WTC11 (cell line): ENCODE data around the gene OLFML2B. TPM values are rescaled to one million over a fixed set of nuclear protein-coding genes. Genes with fewer than 3 reads are reported as not detected.

ENCODE experiments used
- ATAC-seq: fragments of 200-7000 bp; cut with Tn5 transposase; 2 replicates; pipeline ENCODE4 v1.10.0; 2021; ENCODE audit warnings: mild to moderate bottlenecking, moderate library complexity
- CTCF ChIA-PET: fragments of 300-600 bp; sonication (Branson Sonifier 250); formaldehyde crosslinking; loops from one replicate; lab custom pipeline; 2021; ENCODE audit warnings: antibody characterized with exemption; lab: Charles Lee
- POLR2A ChIA-PET: fragments of 350-600 bp; sonication (Branson Sonifier 250); formaldehyde crosslinking; loops from one replicate; lab custom pipeline; 2021; ENCODE audit warnings: antibody characterized with exemption; lab: Charles Lee
- DNase-seq: peaks from one replicate; pipeline ENCODE4 v3.0.0; 2021; ENCODE audit warnings: low spot score
- H3K27ac Mint-ChIP-seq: 2 replicates; pipeline ENCODE4 v1.8.0; 2021; ENCODE audit warnings: mixed read lengths
- H3K27me3 Mint-ChIP-seq: 2 replicates; pipeline ENCODE4 v1.8.0; 2021; ENCODE audit warnings: low read depth, mild to moderate bottlenecking, moderate library complexity, mixed read lengths
- H3K36me3 Mint-ChIP-seq: 2 replicates; pipeline ENCODE4 v1.8.0; 2021; ENCODE audit warnings: mixed read lengths
- H3K4me1 Mint-ChIP-seq: 2 replicates; pipeline ENCODE4 v1.8.0; 2022; ENCODE audit warnings: mixed read lengths
- H3K4me3 Mint-ChIP-seq: 2 replicates; pipeline ENCODE4 v1.8.0; 2021; ENCODE audit warnings: mild to moderate bottlenecking, moderate library complexity, mixed read lengths
- H3K9me3 Mint-ChIP-seq: 2 replicates; pipeline ENCODE4 v1.8.0; 2021; ENCODE audit warnings: mixed read lengths
- CBFB ChIP-seq: sonication (generic); formaldehyde crosslinking; IDR thresholded peaks from 2 replicates; pipeline ENCODE4 v1.8.1; 2022; ENCODE audit warnings: mild to moderate bottlenecking, low read depth, missing genetic modification reagents
- CREM ChIP-seq: sonication (generic); formaldehyde crosslinking; IDR thresholded peaks from 2 replicates; pipeline ENCODE4 v1.8.1; 2022; ENCODE audit warnings: mild to moderate bottlenecking, missing genetic modification reagents, moderate library complexity
- FOXP1 ChIP-seq: sonication (generic); formaldehyde crosslinking; IDR thresholded peaks from 2 replicates; pipeline ENCODE4 v1.8.0; 2022; ENCODE audit warnings: missing genetic modification reagents, mild to moderate bottlenecking, moderate library complexity, borderline replicate concordance
- HMGA2 ChIP-seq: fragments of 250-450 bp; sonication (Bioruptor Pico); IDR thresholded peaks from 2 replicates; pipeline ENCODE4 v1.4.0; 2021; ENCODE audit warnings: mild to moderate bottlenecking, moderate library complexity
- NFATC4 ChIP-seq: fragments of 250-450 bp; sonication (Bioruptor Pico); IDR thresholded peaks from 2 replicates; pipeline ENCODE4 v1.9.0; 2021; ENCODE audit warnings: mild to moderate bottlenecking
- NFE2L1 ChIP-seq: sonication (generic); formaldehyde crosslinking; IDR thresholded peaks from 2 replicates; pipeline ENCODE4 v1.8.1; 2023; ENCODE audit warnings: missing genetic modification reagents
- OVOL2 ChIP-seq: fragments of 250-450 bp; sonication (Bioruptor Pico); IDR thresholded peaks from 2 replicates; pipeline ENCODE4 v1.9.0; 2021; ENCODE audit warnings: mild to moderate bottlenecking, borderline replicate concordance
- PRRX2 ChIP-seq: fragments of 250-450 bp; sonication (Bioruptor Pico); IDR thresholded peaks from 2 replicates; pipeline ENCODE4 v1.8.0; 2021; ENCODE audit warnings: mild to moderate bottlenecking
- TEAD4 ChIP-seq: sonication (generic); formaldehyde crosslinking; IDR thresholded peaks from 2 replicates; pipeline ENCODE4 v1.8.0; 2022; ENCODE audit warnings: mild to moderate bottlenecking, missing genetic modification reagents
- TP53 ChIP-seq: sonication (generic); formaldehyde crosslinking; IDR thresholded peaks from 2 replicates; pipeline ENCODE4 v1.8.1; 2023; ENCODE audit warnings: mild to moderate bottlenecking, missing genetic modification reagents
- ZNF121 ChIP-seq: sonication (generic); formaldehyde crosslinking; IDR thresholded peaks from 2 replicates; pipeline ENCODE4 v1.8.0; 2023; ENCODE audit warnings: missing genetic modification reagents
- total RNA-seq: library from RNA; stranded (reverse); gene quantifications from 3 replicates; pipeline ENCODE4 v1.2.3, GENCODE V29; 2021
- TF ChIP-seq, protein P1 (sequence below): sonication (generic); formaldehyde crosslinking; IDR thresholded peaks from 2 replicates; pipeline ENCODE4 v1.8.0; 2022; ENCODE audit warnings: mild to moderate bottlenecking, missing genetic modification reagents
- TF ChIP-seq, protein P2 (sequence below): sonication (generic); formaldehyde crosslinking; IDR thresholded peaks from 2 replicates; pipeline ENCODE4 v1.8.1; 2022; ENCODE audit warnings: mild to moderate bottlenecking, missing genetic modification reagents, moderate library complexity, borderline replicate concordance
- TF ChIP-seq, protein P3 (sequence below): sonication (generic); formaldehyde crosslinking; IDR thresholded peaks from 2 replicates; pipeline ENCODE4 v1.8.0; 2022; ENCODE audit warnings: missing genetic modification reagents
- TF ChIP-seq, protein P4 (sequence below): sonication (generic); formaldehyde crosslinking; IDR thresholded peaks from 2 replicates; pipeline ENCODE4 v1.8.1; 2022; ENCODE audit warnings: low read depth, missing genetic modification reagents, borderline replicate concordance
- TF ChIP-seq, protein P5 (sequence below): sonication (generic); formaldehyde crosslinking; IDR thresholded peaks from 2 replicates; pipeline ENCODE4 v1.8.1; 2022; ENCODE audit warnings: missing genetic modification reagents, borderline replicate concordance
- TF ChIP-seq, protein P6 (sequence below): sonication (generic); formaldehyde crosslinking; IDR thresholded peaks from 2 replicates; pipeline ENCODE4 v1.8.0; 2022; ENCODE audit warnings: mild to moderate bottlenecking, missing genetic modification reagents
- TF ChIP-seq, protein P7 (sequence below): sonication (generic); formaldehyde crosslinking; IDR thresholded peaks from 2 replicates; pipeline ENCODE4 v1.8.1; 2023; ENCODE audit warnings: mild to moderate bottlenecking, missing genetic modification reagents, borderline replicate concordance
- TF ChIP-seq, protein P8 (sequence below): sonication (generic); formaldehyde crosslinking; IDR thresholded peaks from 2 replicates; pipeline ENCODE4 v1.8.0; 2023; ENCODE audit warnings: missing genetic modification reagents
- TF ChIP-seq, protein P9 (sequence below): sonication (generic); formaldehyde crosslinking; IDR thresholded peaks from 2 replicates; pipeline ENCODE4 v1.8.1; 2022; ENCODE audit warnings: mild to moderate bottlenecking, moderate library complexity, missing genetic modification reagents

OLFML2B gene
- total RNA-seq, 1 experiment from 2014 or later = 4.9 TPM

DNA sequence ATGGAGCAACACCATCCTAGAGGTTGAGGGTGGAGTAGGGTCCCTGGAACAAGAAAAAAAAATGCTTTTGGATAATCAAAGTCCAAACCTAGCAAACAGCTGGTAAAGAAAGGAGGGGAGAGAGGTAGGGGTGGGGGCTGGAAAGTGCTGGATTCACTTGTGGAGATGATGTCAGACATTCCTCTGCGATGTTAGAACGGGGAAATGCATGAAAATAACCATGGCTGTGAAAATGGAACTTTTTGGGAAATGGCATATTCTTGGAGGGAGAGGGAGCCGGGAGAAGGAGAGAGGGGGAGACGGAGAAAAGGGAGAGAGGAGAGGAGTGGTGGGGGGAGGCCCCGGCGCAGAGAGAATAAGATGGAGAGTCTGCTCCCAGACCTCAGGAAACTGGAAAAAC, 53.6 kb downstream of the OLFML2B start (continued):
- TF ChIP-seq, protein P1, sequence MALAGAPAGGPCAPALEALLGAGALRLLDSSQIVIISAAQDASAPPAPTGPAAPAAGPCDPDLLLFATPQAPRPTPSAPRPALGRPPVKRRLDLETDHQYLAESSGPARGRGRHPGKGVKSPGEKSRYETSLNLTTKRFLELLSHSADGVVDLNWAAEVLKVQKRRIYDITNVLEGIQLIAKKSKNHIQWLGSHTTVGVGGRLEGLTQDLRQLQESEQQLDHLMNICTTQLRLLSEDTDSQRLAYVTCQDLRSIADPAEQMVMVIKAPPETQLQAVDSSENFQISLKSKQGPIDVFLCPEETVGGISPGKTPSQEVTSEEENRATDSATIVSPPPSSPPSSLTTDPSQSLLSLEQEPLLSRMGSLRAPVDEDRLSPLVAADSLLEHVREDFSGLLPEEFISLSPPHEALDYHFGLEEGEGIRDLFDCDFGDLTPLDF (CRISPR knock-in tag) = no peak
- TF ChIP-seq, protein P2, sequence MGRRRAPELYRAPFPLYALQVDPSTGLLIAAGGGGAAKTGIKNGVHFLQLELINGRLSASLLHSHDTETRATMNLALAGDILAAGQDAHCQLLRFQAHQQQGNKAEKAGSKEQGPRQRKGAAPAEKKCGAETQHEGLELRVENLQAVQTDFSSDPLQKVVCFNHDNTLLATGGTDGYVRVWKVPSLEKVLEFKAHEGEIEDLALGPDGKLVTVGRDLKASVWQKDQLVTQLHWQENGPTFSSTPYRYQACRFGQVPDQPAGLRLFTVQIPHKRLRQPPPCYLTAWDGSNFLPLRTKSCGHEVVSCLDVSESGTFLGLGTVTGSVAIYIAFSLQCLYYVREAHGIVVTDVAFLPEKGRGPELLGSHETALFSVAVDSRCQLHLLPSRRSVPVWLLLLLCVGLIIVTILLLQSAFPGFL (CRISPR knock-in tag) = no peak
- TF ChIP-seq HMGA2 (CRISPR knock-in tag) = no peak
- TF ChIP-seq, all 79 proteins: peak for 0

DNA sequence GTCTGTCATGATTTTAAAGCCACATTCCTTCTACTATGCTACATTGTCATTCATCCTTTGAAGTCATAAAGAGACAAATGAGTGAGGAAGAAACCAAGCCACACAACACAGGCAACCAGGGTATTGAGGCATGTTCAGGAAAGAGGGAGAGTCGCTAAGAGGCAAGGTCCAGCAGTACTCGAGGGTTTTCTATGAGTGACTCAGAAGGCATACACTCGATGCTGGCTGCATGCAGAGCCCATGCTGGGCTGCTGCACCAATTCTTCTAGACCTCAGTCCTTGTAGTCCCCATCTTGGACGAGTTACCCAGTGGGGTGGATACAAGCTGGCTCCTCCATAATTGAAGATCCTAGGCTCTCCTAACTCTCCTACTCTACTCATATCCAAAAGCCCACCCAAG, 57.6 kb downstream of the OLFML2B start:
- no peak for ATAC-seq
- Mint-ChIP-seq H3K4me1 (peaks cover 22% of the 10 kb centered on the region), H3K9me3 (no peaks in the 10 kb centered on the region), H3K4me3 (no peak overlapping the region), H3K36me3 (no peaks in the 10 kb centered on the region), H3K27me3 (no peaks in the 10 kb centered on the region), H3K27ac (no peak overlapping the region)
- ChIA-PET POLR2A (no interaction called here), CTCF (interaction anchor here (0.8 kb wide), 1 partner anchor 106 kb away, joined by 3 read pairs; no protein-coding TSS in a partner anchor)
- DNase-seq = no peak
- TF ChIP-seq, protein P3, sequence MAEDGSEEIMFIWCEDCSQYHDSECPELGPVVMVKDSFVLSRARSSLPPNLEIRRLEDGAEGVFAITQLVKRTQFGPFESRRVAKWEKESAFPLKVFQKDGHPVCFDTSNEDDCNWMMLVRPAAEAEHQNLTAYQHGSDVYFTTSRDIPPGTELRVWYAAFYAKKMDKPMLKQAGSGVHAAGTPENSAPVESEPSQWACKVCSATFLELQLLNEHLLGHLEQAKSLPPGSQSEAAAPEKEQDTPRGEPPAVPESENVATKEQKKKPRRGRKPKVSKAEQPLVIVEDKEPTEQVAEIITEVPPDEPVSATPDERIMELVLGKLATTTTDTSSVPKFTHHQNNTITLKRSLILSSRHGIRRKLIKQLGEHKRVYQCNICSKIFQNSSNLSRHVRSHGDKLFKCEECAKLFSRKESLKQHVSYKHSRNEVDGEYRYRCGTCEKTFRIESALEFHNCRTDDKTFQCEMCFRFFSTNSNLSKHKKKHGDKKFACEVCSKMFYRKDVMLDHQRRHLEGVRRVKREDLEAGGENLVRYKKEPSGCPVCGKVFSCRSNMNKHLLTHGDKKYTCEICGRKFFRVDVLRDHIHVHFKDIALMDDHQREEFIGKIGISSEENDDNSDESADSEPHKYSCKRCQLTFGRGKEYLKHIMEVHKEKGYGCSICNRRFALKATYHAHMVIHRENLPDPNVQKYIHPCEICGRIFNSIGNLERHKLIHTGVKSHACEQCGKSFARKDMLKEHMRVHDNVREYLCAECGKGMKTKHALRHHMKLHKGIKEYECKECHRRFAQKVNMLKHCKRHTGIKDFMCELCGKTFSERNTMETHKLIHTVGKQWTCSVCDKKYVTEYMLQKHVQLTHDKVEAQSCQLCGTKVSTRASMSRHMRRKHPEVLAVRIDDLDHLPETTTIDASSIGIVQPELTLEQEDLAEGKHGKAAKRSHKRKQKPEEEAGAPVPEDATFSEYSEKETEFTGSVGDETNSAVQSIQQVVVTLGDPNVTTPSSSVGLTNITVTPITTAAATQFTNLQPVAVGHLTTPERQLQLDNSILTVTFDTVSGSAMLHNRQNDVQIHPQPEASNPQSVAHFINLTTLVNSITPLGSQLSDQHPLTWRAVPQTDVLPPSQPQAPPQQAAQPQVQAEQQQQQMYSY = no peak
- TF ChIP-seq, protein P1 (CRISPR knock-in tag) = no peak
- TF ChIP-seq, protein P4, sequence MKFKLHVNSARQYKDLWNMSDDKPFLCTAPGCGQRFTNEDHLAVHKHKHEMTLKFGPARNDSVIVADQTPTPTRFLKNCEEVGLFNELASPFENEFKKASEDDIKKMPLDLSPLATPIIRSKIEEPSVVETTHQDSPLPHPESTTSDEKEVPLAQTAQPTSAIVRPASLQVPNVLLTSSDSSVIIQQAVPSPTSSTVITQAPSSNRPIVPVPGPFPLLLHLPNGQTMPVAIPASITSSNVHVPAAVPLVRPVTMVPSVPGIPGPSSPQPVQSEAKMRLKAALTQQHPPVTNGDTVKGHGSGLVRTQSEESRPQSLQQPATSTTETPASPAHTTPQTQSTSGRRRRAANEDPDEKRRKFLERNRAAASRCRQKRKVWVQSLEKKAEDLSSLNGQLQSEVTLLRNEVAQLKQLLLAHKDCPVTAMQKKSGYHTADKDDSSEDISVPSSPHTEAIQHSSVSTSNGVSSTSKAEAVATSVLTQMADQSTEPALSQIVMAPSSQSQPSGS (CRISPR knock-in tag) = no peak
- TF ChIP-seq, protein P5, sequence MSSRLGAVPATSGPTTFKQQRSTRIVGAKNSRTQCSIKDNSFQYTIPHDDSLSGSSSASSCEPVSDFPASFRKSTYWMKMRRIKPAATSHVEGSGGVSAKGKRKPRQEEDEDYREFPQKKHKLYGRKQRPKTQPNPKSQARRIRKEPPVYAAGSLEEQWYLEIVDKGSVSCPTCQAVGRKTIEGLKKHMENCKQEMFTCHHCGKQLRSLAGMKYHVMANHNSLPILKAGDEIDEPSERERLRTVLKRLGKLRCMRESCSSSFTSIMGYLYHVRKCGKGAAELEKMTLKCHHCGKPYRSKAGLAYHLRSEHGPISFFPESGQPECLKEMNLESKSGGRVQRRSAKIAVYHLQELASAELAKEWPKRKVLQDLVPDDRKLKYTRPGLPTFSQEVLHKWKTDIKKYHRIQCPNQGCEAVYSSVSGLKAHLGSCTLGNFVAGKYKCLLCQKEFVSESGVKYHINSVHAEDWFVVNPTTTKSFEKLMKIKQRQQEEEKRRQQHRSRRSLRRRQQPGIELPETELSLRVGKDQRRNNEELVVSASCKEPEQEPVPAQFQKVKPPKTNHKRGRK (CRISPR knock-in tag) = no peak
- TF ChIP-seq, protein P6, sequence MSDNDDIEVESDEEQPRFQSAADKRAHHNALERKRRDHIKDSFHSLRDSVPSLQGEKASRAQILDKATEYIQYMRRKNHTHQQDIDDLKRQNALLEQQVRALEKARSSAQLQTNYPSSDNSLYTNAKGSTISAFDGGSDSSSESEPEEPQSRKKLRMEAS = no peak
- TF ChIP-seq TP53 (CRISPR knock-in tag) (no peak), CBFB (CRISPR knock-in tag) (no peak), NFE2L1 (CRISPR knock-in tag) (no peak), PRRX2 (no peak), TEAD4 (CRISPR knock-in tag) (no peak), OVOL2 (CRISPR knock-in tag) (no peak), CREM (CRISPR knock-in tag) (no peak), FOXP1 (CRISPR knock-in tag) (no peak), ZNF121 (CRISPR knock-in tag) (no peak), NFATC4 (CRISPR knock-in tag) (no peak)
- TF ChIP-seq, protein P7, sequence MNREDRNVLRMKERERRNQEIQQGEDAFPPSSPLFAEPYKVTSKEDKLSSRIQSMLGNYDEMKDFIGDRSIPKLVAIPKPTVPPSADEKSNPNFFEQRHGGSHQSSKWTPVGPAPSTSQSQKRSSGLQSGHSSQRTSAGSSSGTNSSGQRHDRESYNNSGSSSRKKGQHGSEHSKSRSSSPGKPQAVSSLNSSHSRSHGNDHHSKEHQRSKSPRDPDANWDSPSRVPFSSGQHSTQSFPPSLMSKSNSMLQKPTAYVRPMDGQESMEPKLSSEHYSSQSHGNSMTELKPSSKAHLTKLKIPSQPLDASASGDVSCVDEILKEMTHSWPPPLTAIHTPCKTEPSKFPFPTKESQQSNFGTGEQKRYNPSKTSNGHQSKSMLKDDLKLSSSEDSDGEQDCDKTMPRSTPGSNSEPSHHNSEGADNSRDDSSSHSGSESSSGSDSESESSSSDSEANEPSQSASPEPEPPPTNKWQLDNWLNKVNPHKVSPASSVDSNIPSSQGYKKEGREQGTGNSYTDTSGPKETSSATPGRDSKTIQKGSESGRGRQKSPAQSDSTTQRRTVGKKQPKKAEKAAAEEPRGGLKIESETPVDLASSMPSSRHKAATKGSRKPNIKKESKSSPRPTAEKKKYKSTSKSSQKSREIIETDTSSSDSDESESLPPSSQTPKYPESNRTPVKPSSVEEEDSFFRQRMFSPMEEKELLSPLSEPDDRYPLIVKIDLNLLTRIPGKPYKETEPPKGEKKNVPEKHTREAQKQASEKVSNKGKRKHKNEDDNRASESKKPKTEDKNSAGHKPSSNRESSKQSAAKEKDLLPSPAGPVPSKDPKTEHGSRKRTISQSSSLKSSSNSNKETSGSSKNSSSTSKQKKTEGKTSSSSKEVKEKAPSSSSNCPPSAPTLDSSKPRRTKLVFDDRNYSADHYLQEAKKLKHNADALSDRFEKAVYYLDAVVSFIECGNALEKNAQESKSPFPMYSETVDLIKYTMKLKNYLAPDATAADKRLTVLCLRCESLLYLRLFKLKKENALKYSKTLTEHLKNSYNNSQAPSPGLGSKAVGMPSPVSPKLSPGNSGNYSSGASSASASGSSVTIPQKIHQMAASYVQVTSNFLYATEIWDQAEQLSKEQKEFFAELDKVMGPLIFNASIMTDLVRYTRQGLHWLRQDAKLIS (CRISPR knock-in tag) = no peak
- TF ChIP-seq, protein P8, sequence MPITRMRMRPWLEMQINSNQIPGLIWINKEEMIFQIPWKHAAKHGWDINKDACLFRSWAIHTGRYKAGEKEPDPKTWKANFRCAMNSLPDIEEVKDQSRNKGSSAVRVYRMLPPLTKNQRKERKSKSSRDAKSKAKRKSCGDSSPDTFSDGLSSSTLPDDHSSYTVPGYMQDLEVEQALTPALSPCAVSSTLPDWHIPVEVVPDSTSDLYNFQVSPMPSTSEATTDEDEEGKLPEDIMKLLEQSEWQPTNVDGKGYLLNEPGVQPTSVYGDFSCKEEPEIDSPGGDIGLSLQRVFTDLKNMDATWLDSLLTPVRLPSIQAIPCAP (CRISPR knock-in tag) = no peak
- TF ChIP-seq, protein P9, sequence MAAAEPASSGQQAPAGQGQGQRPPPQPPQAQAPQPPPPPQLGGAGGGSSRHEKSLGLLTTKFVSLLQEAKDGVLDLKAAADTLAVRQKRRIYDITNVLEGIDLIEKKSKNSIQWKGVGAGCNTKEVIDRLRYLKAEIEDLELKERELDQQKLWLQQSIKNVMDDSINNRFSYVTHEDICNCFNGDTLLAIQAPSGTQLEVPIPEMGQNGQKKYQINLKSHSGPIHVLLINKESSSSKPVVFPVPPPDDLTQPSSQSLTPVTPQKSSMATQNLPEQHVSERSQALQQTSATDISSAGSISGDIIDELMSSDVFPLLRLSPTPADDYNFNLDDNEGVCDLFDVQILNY = no peak
